Head of caudate nucleus (tissue), 42 donors: ENCODE measurements around the gene MMP23B.

Experiments used
- DNase-seq, 42 donors: peaks; one replicate each; pipeline versions ENCODE4 v3.0.0 to v3.0.0-alpha.2; 2020 to 2021; ENCODE audit warnings: mixed read lengths in 7 of 42
- intact Hi-C: fragments of 100-400 bp; cut with DNase I; formaldehyde crosslinking; loops from one replicate; pipeline ENCODE4 v1.15.0; 2022

Gene MMP23B

GRCh38 chr1:1601564-1602303, 30.2 kb upstream of the MMP23B start:
- no peak for DNase-seq
- intact Hi-C loops = no loop called here

GRCh38 chr1:1602304-1602967, 29.5 kb upstream of the MMP23B start:
- no peak for DNase-seq
- intact Hi-C loops = no loop called here

GRCh38 chr1:1602968-1603506, 28.9 kb upstream of the MMP23B start:
- no peak for DNase-seq
- intact Hi-C loops = no loop called here

- intact Hi-C loops = no loop called here
- DNase-seq = no peak
Measured at GRCh38 chr1:1603671-1604373, 28.2 kb upstream of the MMP23B start.

- intact Hi-C loops = no loop called here
- DNase-seq = no peak
Measured at GRCh38 chr1:1604374-1605033, 27.5 kb upstream of the MMP23B start.

- intact Hi-C loops = no loop called here
- no peak for DNase-seq
Measured at GRCh38 chr1:1605034-1605591, 26.9 kb upstream of the MMP23B start.

- DNase-seq = no peak
- intact Hi-C loops = no loop called here
Measured at GRCh38 chr1:1605724-1606123, 26.2 kb upstream of the MMP23B start.

- intact Hi-C loops = no loop called here
- DNase-seq = no peak
Measured at GRCh38 chr1:1606232-1606631, 25.7 kb upstream of the MMP23B start.

- no peak for DNase-seq
- intact Hi-C loops = no loop called here
Measured at GRCh38 chr1:1609822-1610485, 22.0 kb upstream of the MMP23B start.

- intact Hi-C loops = no loop called here
- DNase-seq = no peak
Measured at GRCh38 chr1:1610796-1611195, 21.2 kb upstream of the MMP23B start.

GRCh38 chr1:1612104-1612400, 19.9 kb upstream of the MMP23B start:
- intact Hi-C loops = no loop called here
- no peak for DNase-seq

- intact Hi-C loops = no loop called here
- no peak for DNase-seq
Measured at GRCh38 chr1:1613509-1614082, 18.4 kb upstream of the MMP23B start.

- intact Hi-C loops = no loop called here
- peak in 39 of 42 donors; percentile 17 to 65 (median 47) for DNase-seq
Measured at GRCh38 chr1:1614204-1614953, 17.6 kb upstream of the MMP23B start.

GRCh38 chr1:1614954-1615255, 17.1 kb upstream of the MMP23B start:
- no peak for DNase-seq
- intact Hi-C loops = loop anchor here (5.0 kb wide), 1 partner anchor 38 kb away; no protein-coding TSS in a partner anchor

GRCh38 chr1:1615256-1616044, 16.5 kb upstream of the MMP23B start, which contains the start of gene MIB2:
Gene MIB2 (plus strand): TSS chr1:1615500. CDS start chr1:1623453, 7,953 bp downstream.
- DNase-seq = peak; percentile 86 to 99 (median 97)
- intact Hi-C loops = loop anchor here (5.0 kb wide), 1 partner anchor 38 kb away; no protein-coding TSS in a partner anchor

GRCh38 chr1:1616045-1616790, 15.8 kb upstream of the MMP23B start:
- peak in 24 of 42 donors; percentile 18 to 68 (median 40) for DNase-seq

More at GRCh38 chr1:1616045-1616790, 15.8 kb upstream of the MMP23B start:
- intact Hi-C loops = loop anchor here (5.0 kb wide), 1 partner anchor 39 kb away; no protein-coding TSS in a partner anchor
